Stimulated activated CD8-positive, alpha-beta memory T cell treated with anti-CD3 and anti-CD28 coated beads, Interleukin-7, amount 100 ng/mL, for 48 hours (primary cell): ENCODE measurements around the gene ATP8B1.
"Not testable (repeated sequence)": the region's sequence is repeated elsewhere in the genome, so short reads cannot be mapped to it uniquely, and the experiment has no call there.

Experiments
- DNase-seq, 2 donors: peaks; one replicate each; pipeline ENCODE4 v3.0.0-alpha.2; 2020; ENCODE audit warnings: low read depth in 1 of 2; ENCODE audit errors: extremely low read depth in 1 of 2

ATP8B1 gene

DNA sequence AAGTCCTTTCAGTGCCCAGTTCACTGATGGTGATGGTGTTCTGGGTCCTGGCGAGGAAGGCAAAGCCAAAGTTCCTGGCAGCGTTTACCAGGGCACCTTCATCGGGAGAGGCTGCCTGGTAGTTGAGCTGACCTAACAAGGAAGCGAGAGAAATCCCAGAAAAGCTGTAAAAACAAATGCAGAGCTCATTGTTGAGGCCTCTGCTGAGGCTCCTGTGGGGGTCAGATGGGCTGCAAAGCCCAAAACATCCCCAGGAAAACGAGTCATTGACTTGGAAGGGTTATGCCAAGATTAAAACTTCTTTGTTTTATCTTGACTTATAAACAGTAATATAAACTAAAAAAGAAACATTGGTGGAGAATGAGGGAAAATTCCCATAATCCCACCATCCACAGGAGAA, 128.2 kb downstream of the ATP8B1 start:
- no peak for DNase-seq

DNA sequence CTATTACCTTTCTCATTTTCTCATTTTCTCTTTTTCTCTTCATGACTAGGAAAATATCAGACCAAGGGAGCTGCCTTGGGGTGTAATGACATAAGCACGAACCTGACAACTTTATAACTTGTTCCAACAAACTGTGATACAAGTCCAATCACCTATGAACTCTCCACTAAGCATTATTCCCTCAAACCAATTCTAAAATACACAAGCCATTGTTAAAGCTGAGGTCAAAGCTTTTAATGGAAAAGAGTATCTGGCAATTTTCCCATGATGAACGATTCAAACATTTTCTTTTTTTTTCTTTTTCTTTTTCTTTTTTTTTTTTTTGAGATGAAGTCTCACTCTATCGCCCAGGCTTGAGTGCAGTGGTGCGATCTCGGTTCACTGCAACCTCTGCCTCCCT, 133.1 kb downstream of the ATP8B1 start:
- no peak for DNase-seq

DNA sequence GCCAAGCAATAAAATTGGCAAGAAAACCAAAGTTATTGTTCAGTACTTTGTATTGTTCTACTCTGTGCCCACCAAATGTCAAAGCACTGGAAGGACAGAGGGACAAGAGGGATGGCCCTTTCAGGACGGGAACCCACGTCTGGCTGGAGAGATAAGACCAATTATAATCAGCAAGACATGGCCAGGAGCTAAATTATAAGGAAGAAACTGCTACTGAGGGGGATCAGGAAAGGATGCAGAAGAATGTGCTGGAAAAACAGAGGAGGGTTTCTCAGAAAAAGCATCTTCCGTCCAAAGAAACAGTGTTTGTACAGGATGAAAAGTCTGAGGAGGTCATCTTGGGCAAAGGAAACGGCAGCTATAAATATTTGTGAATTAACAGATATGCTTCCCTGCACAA, 135.1 kb downstream of the ATP8B1 start:
- no peak for DNase-seq

- no peak for DNase-seq
These were observed 136.2 kb downstream of the ATP8B1 start for GRCh38 chr18:57666818-57667497.

DNA sequence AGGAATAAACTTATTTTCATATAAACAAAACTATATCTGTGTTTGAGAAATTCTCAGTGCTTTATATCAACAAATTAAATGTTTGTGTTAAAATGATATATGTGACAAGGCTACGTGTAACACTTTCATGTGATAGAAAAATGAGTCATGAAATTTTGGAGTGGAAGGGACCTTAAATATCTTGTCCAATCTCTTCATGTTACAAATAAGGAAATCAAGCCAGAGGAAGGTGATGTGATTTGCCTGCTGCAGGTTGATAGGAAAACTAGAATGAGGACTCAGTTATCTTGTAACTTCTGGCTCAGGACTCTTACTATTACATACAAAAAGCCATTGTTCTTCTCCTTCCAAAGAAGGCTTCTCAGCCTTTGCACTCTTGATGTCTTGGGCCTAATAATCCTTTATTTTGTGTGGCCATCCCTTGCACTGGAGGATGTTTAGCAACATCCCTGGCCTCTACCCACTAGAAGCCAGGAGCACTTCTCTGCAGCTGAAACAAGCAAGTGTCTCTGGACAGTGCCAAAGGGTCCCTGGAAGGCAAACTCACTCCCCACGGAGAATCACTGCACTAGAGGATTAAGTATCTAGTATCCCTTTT, 138.4 kb downstream of the ATP8B1 start:
- DNase-seq = no peak

DNA sequence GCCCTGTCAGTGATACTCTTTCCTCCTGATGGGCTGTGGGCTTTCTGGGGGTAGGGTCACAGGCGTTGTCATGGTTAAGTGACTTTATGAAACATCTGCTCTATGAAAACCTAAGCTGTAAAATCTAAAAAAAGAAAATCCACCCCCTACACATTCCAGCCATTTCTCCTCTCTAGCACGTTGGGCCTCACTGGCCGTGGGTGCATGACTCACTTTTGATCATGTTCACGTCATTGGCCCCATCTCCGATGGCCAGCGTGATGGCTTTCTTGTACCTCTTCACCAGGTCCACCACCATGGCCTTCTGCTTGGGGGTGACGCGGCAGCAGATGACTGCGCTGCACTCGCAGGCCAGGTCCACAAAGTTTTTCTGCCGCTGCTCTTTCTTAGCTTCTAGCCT, 142.2 kb downstream of the ATP8B1 start:
- no peak for DNase-seq

DNA sequence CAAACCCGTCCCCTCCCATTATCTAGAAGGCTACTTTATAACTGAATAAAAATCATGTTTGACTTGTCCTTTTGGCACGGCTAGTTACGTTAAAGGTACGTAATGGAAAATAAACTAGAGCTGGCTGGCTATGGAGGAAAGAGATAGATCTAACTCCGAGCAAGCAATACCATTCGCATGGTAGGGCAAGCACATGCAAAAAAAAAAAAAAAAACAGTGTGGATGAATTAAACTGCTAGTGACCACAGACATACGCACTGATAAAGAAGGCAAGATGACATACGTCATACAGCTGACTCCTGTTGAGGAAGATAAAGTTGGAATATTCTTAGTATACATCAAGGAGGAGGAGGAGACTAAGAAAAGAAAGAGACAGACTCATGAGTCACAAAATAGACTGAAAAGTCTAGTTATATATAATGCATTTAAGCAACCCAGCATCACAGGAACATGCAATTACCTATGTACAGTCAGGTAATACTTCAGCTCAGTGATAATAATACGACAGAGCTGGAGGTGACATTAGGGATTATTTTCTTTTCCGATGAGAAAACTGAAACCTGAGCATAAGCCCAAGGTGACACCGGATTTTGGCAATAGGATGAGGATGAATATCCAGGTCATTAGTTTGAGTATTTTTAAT, 143.5 kb downstream of the ATP8B1 start:
- no peak for DNase-seq

- no peak for DNase-seq
These were observed 145.6 kb downstream of the ATP8B1 start for GRCh38 chr18:57657542-57657941.

DNA sequence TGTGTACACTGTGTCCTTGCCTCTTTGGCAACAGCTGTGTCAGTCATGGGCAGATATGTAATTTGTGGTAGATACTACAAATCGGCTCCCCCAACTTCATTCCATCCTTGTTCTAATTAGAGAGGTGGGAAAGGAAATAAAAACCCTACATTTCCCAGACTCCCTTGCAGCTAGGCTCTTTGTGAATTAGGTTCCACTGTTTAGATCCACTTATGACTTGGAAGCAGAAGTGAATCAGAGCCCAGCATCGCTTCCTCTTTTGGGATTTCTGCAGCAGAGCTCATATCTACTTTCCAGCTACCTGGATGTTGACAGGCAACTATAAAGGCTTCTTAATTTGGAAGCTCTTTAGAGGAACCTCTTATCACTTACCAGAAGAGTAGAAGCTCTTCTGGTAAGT, 147.4 kb downstream of the ATP8B1 start:
- no peak for DNase-seq

DNA sequence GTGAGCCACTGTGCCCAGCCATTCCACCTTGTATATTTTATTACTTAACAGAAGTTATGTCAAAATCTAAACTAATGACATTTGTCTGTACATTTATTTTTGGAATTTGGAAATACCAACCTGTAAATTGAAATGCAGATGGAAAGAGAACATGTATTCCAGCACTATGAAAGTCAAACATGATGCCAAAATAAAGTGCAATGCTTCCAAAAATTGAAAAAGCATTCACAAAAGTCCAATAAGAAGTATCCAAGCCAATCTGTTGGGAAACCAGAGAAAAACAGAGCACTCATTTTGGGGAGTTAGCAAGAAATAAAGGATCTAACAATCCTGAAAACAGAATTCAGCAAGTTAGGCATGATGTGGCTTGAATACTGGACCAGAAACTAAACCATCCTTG, 151.2 kb downstream of the ATP8B1 start:
- no peak for DNase-seq

- DNase-seq = no peak
These were observed 153.3 kb downstream of the ATP8B1 start for GRCh38 chr18:57649556-57650500.

- DNase-seq = no peak
These were observed 154.7 kb downstream of the ATP8B1 start for GRCh38 chr18:57648414-57648813.

GRCh38 chr18:57644540-57644939, 158.6 kb downstream of the ATP8B1 start:
- DNase-seq = no peak

GRCh38 chr18:57643726-57644125, 159.4 kb downstream of the ATP8B1 start:
- DNase-seq = not testable (repeated sequence)

GRCh38 chr18:57642462-57642861, 160.7 kb downstream of the ATP8B1 start:
- not testable (repeated sequence) for DNase-seq

GRCh38 chr18:57640749-57641148, 162.4 kb downstream of the ATP8B1 start:
- no peak for DNase-seq

GRCh38 chr18:57640236-57640635, 162.9 kb downstream of the ATP8B1 start:
- no peak for DNase-seq

DNA sequence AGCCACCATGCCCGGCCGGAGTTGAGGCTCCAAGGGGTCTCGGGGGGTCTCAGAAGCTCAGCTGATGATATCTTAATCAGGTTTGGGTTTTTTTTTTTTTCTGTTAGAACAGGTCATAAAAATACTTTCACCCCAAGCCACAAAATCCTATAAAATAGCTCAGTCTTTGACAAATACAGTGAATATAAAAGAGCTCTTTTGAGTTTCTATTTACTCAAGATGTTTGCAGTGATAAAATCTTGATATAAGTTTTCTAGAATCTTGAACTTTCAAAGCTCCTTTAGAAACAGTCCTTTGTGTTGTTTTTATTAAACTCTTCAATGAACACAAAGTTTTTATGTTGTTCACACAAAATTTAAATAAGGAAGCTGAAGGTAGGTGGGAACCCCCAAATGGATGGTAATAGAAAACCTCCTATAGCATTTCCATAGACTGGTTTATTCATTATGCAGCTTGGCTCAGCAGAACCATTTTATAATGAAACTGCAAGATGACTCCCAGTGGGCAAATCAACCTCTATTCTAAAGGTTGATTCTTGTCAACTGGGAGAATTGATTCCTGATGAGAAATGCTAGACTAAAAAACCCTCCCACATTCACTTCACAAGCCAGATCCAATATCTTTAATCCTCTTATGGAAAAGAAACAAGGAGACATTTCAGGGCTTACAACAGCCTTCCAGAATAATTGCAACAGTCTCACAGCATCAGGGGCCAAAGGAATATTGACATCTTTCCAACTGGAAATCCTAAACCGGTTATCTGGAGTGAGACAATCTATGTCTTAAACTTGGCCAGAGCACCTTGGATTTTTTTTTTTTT, 167.9 kb downstream of the ATP8B1 start:
- DNase-seq = no peak

GRCh38 chr18:57631697-57632096, 171.4 kb downstream of the ATP8B1 start:
- DNase-seq = no peak
